Activated CD4-positive, alpha-beta memory T cell treated with anti-CD3 and anti-CD28 coated beads, Interleukin-2, amount 10 ng/mL, durations not matched to agents 7 days and 5 days (primary cell): ENCODE results near the gene DYNC1LI2. TPM values are rescaled to one million over a fixed set of nuclear protein-coding genes. Genes with fewer than 3 reads are reported as not detected.

ENCODE experiments used
- CTCF ChIA-PET: fragments of 350-600 bp; sonication (Branson Sonifier 250); formaldehyde crosslinking; loops from one replicate; lab custom pipeline; 2021; ENCODE audit warnings: antibody characterized with exemption, inconsistent platforms; lab: Charles Lee
- POLR2A ChIA-PET: fragments of 350-600 bp; sonication (Branson Sonifier 250); formaldehyde crosslinking; loops from one replicate; lab custom pipeline; 2021; ENCODE audit warnings: antibody characterized with exemption; lab: Charles Lee
- DNase-seq: peaks from one replicate; pipeline ENCODE4 v3.0.0-alpha.2; 2020
- H3K27ac Mint-ChIP-seq: one replicate; pipeline ENCODE4 v1.8.0; 2021; ENCODE audit warnings: mild to moderate bottlenecking, mixed read lengths
- H3K27me3 Mint-ChIP-seq: one replicate; pipeline ENCODE4 v1.8.0; 2021; ENCODE audit warnings: mixed read lengths
- H3K36me3 Mint-ChIP-seq: one replicate; pipeline ENCODE4 v1.8.0; 2021; ENCODE audit warnings: low read depth, mixed read lengths
- H3K4me1 Mint-ChIP-seq: one replicate; pipeline ENCODE4 v1.8.0; 2021; ENCODE audit warnings: mixed read lengths
- H3K4me3 Mint-ChIP-seq: one replicate; pipeline ENCODE4 v1.8.0; 2021; ENCODE audit warnings: mild to moderate bottlenecking, mixed read lengths
- H3K9me3 Mint-ChIP-seq: one replicate; pipeline ENCODE4 v1.8.0; 2021; ENCODE audit warnings: mixed read lengths
- total RNA-seq, 2 experiments: library from RNA; stranded (reverse); gene quantifications; one replicate each; pipeline ENCODE4 v1.2.3, GENCODE V29; 2021

DYNC1LI2 gene
- total RNA-seq, 2 experiments from 2014 or later: 50.1 to 52.9 TPM

- no peak overlapping the region for H3K27ac Mint-ChIP-seq
- no peak overlapping the region for H3K4me3 Mint-ChIP-seq
- H3K9me3 Mint-ChIP-seq: no peaks in the 10 kb centered on the region
- CTCF ChIA-PET: no interaction called here
- H3K27me3 Mint-ChIP-seq: peaks cover 14% of the 10 kb centered on the region
- no peaks in the 10 kb centered on the region for H3K4me1 Mint-ChIP-seq
- H3K36me3 Mint-ChIP-seq: no peaks in the 10 kb centered on the region
- POLR2A ChIA-PET: no interaction called here
- DNase-seq: no peak
Measured at GRCh38 chr16:66706506-66706880, 44.9 kb downstream of the DYNC1LI2 start.

- Mint-ChIP-seq H3K9me3 (no peaks in the 10 kb centered on the region), H3K27me3 (peaks cover 15% of the 10 kb centered on the region), H3K4me3 (no peak overlapping the region), H3K4me1 (peaks cover 1% of the 10 kb centered on the region), H3K27ac (no peak overlapping the region), H3K36me3 (no peaks in the 10 kb centered on the region)
- CTCF ChIA-PET: no interaction called here
- POLR2A ChIA-PET: no interaction called here
- no peak for DNase-seq
Measured at GRCh38 chr16:66705790-66706505, 45.5 kb downstream of the DYNC1LI2 start.

GRCh38 chr16:66703406-66704215 is 47.8 kb downstream of the DYNC1LI2 start:
- no peak overlapping the region for H3K27ac Mint-ChIP-seq
- H3K9me3 Mint-ChIP-seq: no peaks in the 10 kb centered on the region
- DNase-seq: no peak
- ChIA-PET CTCF (no interaction called here), POLR2A (no interaction called here)
- peaks cover 15% of the 10 kb centered on the region for H3K27me3 Mint-ChIP-seq
- peaks cover 2% of the 10 kb centered on the region for H3K4me1 Mint-ChIP-seq
- H3K4me3 Mint-ChIP-seq: no peak overlapping the region
- no peaks in the 10 kb centered on the region for H3K36me3 Mint-ChIP-seq

GRCh38 chr16:66701516-66701915 is 49.9 kb downstream of the DYNC1LI2 start:
- Mint-ChIP-seq H3K27ac (no peak overlapping the region), H3K36me3 (no peaks in the 10 kb centered on the region), H3K9me3 (no peaks in the 10 kb centered on the region), H3K27me3 (peaks cover 25% of the 10 kb centered on the region), H3K4me3 (no peak overlapping the region), H3K4me1 (peaks cover 6% of the 10 kb centered on the region)
- POLR2A ChIA-PET: no interaction called here
- CTCF ChIA-PET: interaction anchor here (0.7 to 1.2 kb wide), 4 partner anchors 34 to 249 kb away, joined by 3 read pairs; partner anchors contain the start of gene CMTM3
- no peak for DNase-seq

- peaks cover 25% of the 10 kb centered on the region for H3K27me3 Mint-ChIP-seq
- no peak overlapping the region for H3K4me3 Mint-ChIP-seq
- H3K4me1 Mint-ChIP-seq: peaks cover 6% of the 10 kb centered on the region
- no peaks in the 10 kb centered on the region for H3K9me3 Mint-ChIP-seq
- POLR2A ChIA-PET: no interaction called here
- CTCF ChIA-PET: interaction anchor here (0.7 to 1.2 kb wide), 4 partner anchors 34 to 249 kb away, joined by 3 read pairs; partner anchors contain the start of gene CMTM3
- no peaks in the 10 kb centered on the region for H3K36me3 Mint-ChIP-seq
- H3K27ac Mint-ChIP-seq: no peak overlapping the region
- no peak for DNase-seq
Measured at GRCh38 chr16:66701026-66701425, 50.4 kb downstream of the DYNC1LI2 start.

GRCh38 chr16:66699898-66700297 is 51.5 kb downstream of the DYNC1LI2 start:
- ChIA-PET CTCF (interaction anchor here (1.0 kb wide), 1 partner anchor 28 kb away, joined by 4 read pairs; no protein-coding TSS in a partner anchor), POLR2A (no interaction called here)
- H3K27ac Mint-ChIP-seq: no peak overlapping the region
- no peak overlapping the region for H3K4me3 Mint-ChIP-seq
- H3K9me3 Mint-ChIP-seq: no peaks in the 10 kb centered on the region
- peaks cover 29% of the 10 kb centered on the region for H3K27me3 Mint-ChIP-seq
- DNase-seq: no peak
- H3K36me3 Mint-ChIP-seq: no peaks in the 10 kb centered on the region
- H3K4me1 Mint-ChIP-seq: peaks cover 10% of the 10 kb centered on the region

GRCh38 chr16:66698046-66698445 is 53.4 kb downstream of the DYNC1LI2 start:
- Mint-ChIP-seq H3K4me3 (no peak overlapping the region), H3K27me3 (peaks cover 33% of the 10 kb centered on the region), H3K36me3 (no peaks in the 10 kb centered on the region), H3K9me3 (no peaks in the 10 kb centered on the region), H3K27ac (no peak overlapping the region), H3K4me1 (peaks cover 10% of the 10 kb centered on the region)
- DNase-seq: no peak
- POLR2A ChIA-PET: no interaction called here
- CTCF ChIA-PET: interaction anchor here (0.9 to 2.0 kb wide), 6 partner anchors 40 to 292 kb away, joined by 3 to 7 read pairs (median 4); partner anchors contain the start of gene NAE1

GRCh38 chr16:66696669-66697630 is 54.5 kb downstream of the DYNC1LI2 start, which contains the start of gene CMTM4:
CMTM4 (minus strand) TSS chr16:66696743; CDS start chr16:66696525, 218 bp downstream.
- ChIA-PET CTCF (interaction anchor here (0.8 to 2.0 kb wide), 10 partner anchors 11 to 290 kb away, joined by 3 to 7 read pairs (median 3); partner anchors contain the start of gene NAE1), POLR2A (no interaction called here)
- no peak within 1 kb of the TSS for H3K27ac Mint-ChIP-seq
- H3K27me3 Mint-ChIP-seq: peaks cover 32% of the 10 kb centered on the region
- no peaks in the 10 kb centered on the region for H3K9me3 Mint-ChIP-seq
- peak; percentile 76 for DNase-seq
- H3K36me3 Mint-ChIP-seq: no peaks in the 10 kb centered on the region
- peak within 1 kb of the TSS; percentile 69 for H3K4me3 Mint-ChIP-seq
- peaks cover 10% of the 10 kb centered on the region for H3K4me1 Mint-ChIP-seq

GRCh38 chr16:66695935-66696668 is 55.3 kb downstream of the DYNC1LI2 start:
- POLR2A ChIA-PET: interaction anchor here (0.6 kb wide), 1 partner anchor 134 kb away, joined by 3 read pairs; no protein-coding TSS in a partner anchor
- H3K4me3 Mint-ChIP-seq: peak overlapping the region; percentile 58
- CTCF ChIA-PET: interaction anchor here (0.6 to 2.0 kb wide), 4 partner anchors 41 to 631 kb away, joined by 3 to 4 read pairs (median 4); partner anchors contain the start of genes KCTD19, LRRC36 and NAE1
- no peaks in the 10 kb centered on the region for H3K36me3 Mint-ChIP-seq
- peaks cover 32% of the 10 kb centered on the region for H3K27me3 Mint-ChIP-seq
- DNase-seq: peak; percentile 21
- peaks cover 13% of the 10 kb centered on the region for H3K4me1 Mint-ChIP-seq
- no peaks in the 10 kb centered on the region for H3K9me3 Mint-ChIP-seq
- no peak overlapping the region for H3K27ac Mint-ChIP-seq

- H3K4me3 Mint-ChIP-seq: peak overlapping the region; percentile 58
- no peak for DNase-seq
Measured at GRCh38 chr16:66695471-66695934, 55.9 kb downstream of the DYNC1LI2 start.

GRCh38 chr16:66693149-66693548 is 58.3 kb downstream of the DYNC1LI2 start:
- CTCF ChIA-PET: interaction anchor here (1.0 to 1.2 kb wide), 2 partner anchors 42 to 137 kb away, joined by 3 to 4 read pairs; partner anchors contain the start of gene NAE1
- H3K4me1 Mint-ChIP-seq: peaks cover 16% of the 10 kb centered on the region
- DNase-seq: no peak
- POLR2A ChIA-PET: no interaction called here
- H3K9me3 Mint-ChIP-seq: no peaks in the 10 kb centered on the region
- no peaks in the 10 kb centered on the region for H3K36me3 Mint-ChIP-seq
- no peak overlapping the region for H3K27ac Mint-ChIP-seq
- H3K4me3 Mint-ChIP-seq: no peak overlapping the region
- H3K27me3 Mint-ChIP-seq: peaks cover 26% of the 10 kb centered on the region

More at GRCh38 chr16:66695471-66695934, 55.9 kb downstream of the DYNC1LI2 start:
- Mint-ChIP-seq H3K27me3 (peaks cover 30% of the 10 kb centered on the region), H3K27ac (no peak overlapping the region), H3K9me3 (no peaks in the 10 kb centered on the region), H3K36me3 (no peaks in the 10 kb centered on the region), H3K4me1 (peaks cover 14% of the 10 kb centered on the region)
- ChIA-PET POLR2A (interaction anchor here (0.6 kb wide), 1 partner anchor 133 kb away, joined by 3 read pairs; no protein-coding TSS in a partner anchor), CTCF (interaction anchor here (0.6 to 2.0 kb wide), 3 partner anchors 44 to 290 kb away, joined by 3 to 4 read pairs (median 3); partner anchors contain the start of gene NAE1)
